RWPE1 (cell line): ENCODE measurements around the gene SLITRK1.

Experiments used
- CTCF ChIA-PET: fragments of 350-600 bp; sonication (Branson Sonifier 250); formaldehyde crosslinking; extraction: SDS; loops from one replicate; lab custom pipeline; 2021; lab: Yijun Ruan, JAX
- POLR2A ChIA-PET: fragments of 400-600 bp; formaldehyde crosslinking; extraction: SDS; loops from one replicate; lab custom pipeline; 2020; ENCODE audit warnings: antibody characterized with exemption; ENCODE audit not compliant: low non-redundant PET; lab: Yijun Ruan, JAX
- DNase-seq: peaks from one replicate; pipeline ENCODE4 v3.0.0; 2012; ENCODE audit warnings: low spot score
- H3K27ac ChIP-seq: fragments of 450-650 bp; 2 replicates; pipeline ENCODE4 v1.5.1; 2017
- CTCF ChIP-seq: fragments of 450-650 bp; conservative IDR thresholded peaks from 2 replicates; pipeline ENCODE4 v1.5.1; 2017; ENCODE audit warnings: low read depth, mild to moderate bottlenecking

The SLITRK1 gene

DNA sequence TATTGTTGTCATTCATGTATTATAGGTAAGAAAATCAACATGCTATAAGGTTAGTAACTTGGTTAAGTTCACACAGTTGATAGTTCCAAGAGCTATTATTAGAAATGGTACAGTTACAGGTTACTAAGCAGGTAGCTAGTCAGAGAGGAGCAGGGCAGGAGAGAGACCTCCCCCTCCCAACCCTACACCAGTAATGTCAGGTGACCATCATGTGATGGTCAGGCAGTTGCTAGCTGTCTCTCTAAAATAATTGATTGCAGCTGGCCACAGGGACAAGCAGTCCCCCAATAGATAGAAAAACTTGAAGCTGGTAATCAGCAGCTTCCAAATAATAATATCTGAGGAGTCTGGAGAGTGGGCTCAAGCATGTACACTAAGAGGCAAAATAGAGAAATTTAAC lies 14.6 kb downstream of the SLITRK1 start:
- TF ChIP-seq CTCF = no peak

GRCh38 chr13:83865161-83866137 lies 16.8 kb downstream of the SLITRK1 start:
- no peak overlapping the region for H3K27ac ChIP-seq
- DNase-seq = no peak
- TF ChIP-seq CTCF = no peak
- CTCF ChIA-PET = interaction anchor here (0.6 kb wide), 1 partner anchor 34 kb away, joined by 4 read pairs; no protein-coding TSS in a partner anchor
- POLR2A ChIA-PET = no interaction called here

More for the DNA sequence above, 14.6 kb downstream of the SLITRK1 start:
- DNase-seq = no peak
- ChIA-PET POLR2A (no interaction called here), CTCF (no interaction called here)
- H3K27ac ChIP-seq = no peak overlapping the region

DNA sequence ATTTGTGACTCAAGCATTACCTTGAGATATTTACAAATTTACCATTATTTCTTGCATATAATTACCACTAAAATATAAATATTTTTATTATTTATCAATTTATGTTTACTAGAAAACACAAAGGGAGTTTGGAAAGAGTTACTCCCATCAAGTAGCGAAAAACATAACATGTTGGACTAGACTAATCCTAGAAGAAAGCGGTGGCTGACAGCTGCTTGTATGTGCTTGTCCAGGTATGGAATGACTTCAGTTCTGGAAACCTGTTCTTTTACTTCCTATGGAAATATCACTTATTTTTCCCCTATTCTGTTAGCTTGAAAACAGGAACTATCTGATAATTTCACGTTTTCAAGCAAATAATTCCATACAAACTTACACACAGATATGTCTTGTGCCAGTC lies 28.5 kb downstream of the SLITRK1 start:
- H3K27ac ChIP-seq = no peak overlapping the region
- ChIA-PET CTCF (no interaction called here), POLR2A (no interaction called here)
- no peak for DNase-seq
- no peak for TF ChIP-seq CTCF

DNA sequence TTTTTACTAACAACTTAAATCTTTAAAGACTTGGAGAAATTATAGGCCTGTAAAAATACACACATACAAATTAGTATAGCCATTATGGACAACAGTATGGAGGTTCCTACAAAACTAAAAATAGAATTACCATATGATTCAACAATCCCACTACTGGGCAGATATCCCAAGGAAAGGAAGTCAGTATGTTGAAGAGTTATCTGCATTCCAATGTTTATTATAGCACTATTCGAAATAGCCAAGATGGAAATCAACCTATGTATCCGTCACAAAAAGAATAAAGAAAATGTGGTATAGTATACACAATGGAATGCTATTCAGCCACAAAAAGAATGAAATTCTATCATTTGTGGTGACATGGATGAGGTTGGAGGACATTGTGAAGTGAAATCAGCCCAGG lies 37.2 kb downstream of the SLITRK1 start:
- ChIA-PET POLR2A (no interaction called here), CTCF (no interaction called here)
- TF ChIP-seq CTCF = no peak
- DNase-seq = no peak
- no peak overlapping the region for H3K27ac ChIP-seq

DNA sequence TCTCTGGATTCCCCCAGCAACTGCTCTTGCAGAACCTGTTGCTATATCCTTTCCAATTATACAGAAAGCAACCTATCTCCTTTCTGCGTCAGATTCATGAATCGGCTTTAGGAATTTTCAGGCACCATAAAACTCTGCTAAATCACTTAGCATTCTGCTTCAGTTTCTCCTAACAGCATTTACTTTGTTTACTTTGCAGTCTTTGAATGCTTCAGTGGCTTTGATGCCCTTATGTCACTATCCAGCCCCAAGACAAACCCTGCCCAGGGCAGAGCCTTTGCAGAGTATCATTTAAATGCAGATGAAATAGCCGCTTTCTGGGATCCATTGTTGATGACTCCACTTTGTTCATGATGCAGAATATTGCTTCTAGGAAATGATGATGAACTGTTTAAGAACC lies 43.1 kb downstream of the SLITRK1 start:
- DNase-seq = no peak
- ChIA-PET CTCF (no interaction called here), POLR2A (no interaction called here)
- no peak for TF ChIP-seq CTCF
- no peak overlapping the region for H3K27ac ChIP-seq

DNA sequence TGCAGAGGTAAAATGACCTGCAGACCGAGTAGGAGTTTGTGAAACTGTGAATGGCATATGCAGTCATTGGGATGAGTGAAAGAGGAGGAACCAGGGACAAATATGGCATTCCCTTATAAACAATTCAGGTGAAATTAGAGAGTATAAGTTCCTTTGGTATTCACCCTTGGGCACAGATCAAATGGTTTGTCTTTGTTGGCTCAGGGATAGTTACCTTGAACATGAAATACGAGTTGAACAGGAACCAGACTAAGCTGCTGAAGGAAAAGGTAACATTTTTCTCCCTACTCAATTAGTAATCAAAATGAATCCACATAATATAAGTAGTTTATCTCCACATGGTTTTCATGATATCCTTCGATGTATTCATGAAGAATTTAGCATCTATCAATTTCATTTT lies 50.5 kb downstream of the SLITRK1 start:
- CTCF ChIA-PET = no interaction called here
- no peak for TF ChIP-seq CTCF
- H3K27ac ChIP-seq = no peak overlapping the region
- DNase-seq = no peak
- POLR2A ChIA-PET = no interaction called here
